NCI-H82 (cell line): Measurements from ENCODE around the gene RIMS1.
A peak's percentile ranks its signal among the peaks of the same experiment; 100 is the strongest.

Experiments used
- DNase-seq: peaks from one replicate; lab custom pipeline; 2025; lab: John Stamatoyannopoulos, UW

Gene RIMS1

DNA sequence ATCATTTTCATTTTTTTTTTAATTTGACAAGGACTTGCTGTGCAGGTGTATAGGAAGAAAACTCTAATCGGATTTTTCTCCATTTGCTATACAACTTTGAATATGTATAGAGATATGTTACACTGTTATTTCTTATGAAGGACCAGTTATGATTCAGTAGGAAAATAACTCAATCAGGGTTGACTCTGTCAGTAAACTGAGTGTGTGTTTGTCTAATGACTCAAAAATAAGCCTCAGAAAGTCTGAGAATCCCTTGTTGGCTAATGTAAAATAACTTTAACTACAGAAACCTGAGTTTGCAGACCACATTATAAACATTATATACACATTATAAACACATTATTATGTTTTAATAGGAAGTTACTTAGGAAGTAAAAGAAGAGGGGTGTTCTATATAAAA, 352.6 kb downstream of the RIMS1 start:
- DNase-seq, result no peak

DNA sequence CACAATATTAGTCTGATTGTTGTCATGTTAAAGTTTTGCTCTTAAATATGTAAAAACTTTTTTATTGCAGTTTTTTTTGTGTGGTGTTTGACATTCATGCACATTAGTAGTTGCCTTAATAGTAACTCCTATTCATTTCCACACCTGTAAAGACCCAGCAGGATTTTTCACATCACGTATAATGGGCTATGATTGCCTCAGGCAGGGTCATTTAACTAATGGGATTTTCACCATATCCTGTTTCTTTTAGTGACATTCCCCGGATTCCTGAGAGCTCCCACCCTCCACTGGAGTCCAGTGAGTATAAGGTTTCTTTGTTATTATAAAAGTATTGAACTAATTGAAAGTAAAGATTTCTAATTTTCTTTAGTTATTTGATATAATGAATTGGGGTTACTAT, 359.2 kb downstream of the RIMS1 start:
- DNase-seq, result peak; percentile 13

DNA sequence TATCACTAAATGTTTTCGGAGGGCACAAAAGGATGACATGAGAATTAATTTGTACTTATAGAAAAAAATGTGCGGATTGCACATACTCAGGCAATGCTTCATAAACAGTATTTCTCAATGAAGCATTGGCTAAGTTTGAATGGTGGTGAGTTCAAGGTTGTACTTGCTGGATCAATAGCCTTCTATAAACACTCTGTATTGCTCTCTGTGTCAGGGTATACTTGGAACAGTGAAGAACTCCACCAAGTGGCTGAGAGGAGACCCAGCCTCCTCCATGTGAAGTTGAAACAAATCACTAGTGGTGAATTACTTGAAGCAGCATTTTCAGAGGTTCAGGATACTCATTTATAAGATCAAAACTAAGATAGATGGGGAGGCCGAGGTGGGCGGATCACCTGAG, 360.6 kb downstream of the RIMS1 start:
- DNase-seq, result peak; percentile 25

DNA sequence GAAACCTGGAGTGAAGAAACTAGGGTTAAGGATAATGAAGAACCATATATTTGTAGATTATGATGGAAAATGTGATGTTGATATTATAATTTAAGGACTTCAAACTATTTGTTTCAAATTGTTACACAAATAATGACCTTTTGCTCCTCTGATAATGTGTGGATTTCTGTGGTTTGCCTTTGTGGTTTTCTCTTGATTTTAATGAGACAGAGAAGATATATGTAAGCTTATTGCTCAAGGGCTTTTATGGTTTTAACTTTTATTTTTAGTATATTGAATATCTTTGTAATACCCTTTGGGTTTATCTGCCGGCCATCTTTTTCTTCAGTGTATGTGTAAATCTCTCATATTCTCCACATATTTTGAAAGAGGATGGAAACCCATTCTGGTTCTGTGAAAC, 362.3 kb downstream of the RIMS1 start:
- DNase-seq, result no peak

DNA sequence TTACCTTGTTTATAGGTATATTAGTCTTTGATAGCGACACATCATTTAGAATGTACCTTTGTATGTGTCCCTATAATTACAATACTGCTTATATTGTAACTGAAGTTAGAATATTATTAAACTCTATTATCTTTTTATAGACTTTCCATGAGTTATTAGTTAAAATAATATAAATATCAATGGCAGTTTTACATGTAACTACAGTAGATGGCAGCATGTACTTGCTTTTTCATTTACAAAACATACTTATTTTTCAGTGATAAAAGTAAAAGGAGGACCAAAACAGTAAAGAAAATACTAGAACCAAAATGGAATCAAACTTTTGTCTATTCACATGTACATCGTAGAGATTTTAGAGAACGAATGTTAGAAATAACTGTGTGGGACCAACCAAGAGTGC, 364.3 kb downstream of the RIMS1 start:
- no peak for DNase-seq

DNA sequence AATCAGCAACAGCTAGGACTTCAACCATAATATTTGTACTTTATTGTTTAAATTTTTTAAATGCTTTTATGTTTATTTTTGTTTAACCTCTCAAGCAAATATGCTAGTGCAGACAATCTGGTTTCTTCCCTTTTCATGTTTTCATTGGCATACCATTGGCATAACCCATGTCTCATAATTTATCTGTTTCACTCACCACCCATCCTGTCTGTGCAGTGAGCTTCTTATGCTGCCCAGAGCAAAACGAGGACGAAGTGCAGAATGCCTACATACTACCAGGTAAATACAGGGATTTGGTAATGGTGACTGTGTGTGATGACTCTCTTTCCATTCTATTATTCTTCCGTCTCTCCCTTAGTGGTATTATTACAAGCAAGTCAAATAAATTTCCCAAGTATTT, 374.1 kb downstream of the RIMS1 start:
- no peak for DNase-seq

DNA sequence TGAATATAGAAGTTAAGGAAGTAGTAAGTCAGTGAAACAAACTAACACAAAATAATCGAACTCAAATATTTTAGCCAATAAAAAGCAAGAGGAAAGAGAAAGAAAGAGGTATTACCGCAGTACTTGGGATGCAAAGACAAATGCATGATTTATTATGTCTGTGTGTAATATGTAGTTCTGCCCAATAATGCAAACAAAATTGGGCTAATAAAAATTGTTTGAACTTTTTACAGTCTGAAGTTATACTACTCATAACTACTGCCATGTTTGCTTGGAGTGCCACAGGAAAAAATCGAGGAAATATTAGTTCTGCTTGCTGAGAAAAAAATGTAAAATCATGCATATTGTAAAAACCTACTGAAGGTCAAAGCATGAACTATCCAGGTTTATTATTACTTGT, 375.2 kb downstream of the RIMS1 start:
- DNase-seq, result no peak

DNA sequence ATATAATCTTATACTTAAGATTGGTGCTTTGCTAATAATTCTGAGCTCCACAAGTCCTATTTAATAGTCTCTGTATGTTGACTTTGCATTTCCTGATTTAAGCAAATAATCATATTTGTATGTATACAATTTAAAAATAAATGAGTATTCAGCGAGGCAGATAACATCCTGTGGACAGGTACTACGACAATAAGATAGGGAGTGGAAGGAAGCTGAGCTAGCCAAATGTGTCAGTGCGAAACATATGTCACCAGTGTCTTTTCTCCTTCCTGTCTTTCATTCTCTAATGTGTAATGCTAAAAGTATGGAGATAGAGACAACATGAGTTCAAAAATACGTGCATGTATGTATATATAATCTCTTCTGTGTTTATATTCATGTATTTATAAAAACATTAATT, 375.9 kb downstream of the RIMS1 start:
- DNase-seq, result no peak

DNA sequence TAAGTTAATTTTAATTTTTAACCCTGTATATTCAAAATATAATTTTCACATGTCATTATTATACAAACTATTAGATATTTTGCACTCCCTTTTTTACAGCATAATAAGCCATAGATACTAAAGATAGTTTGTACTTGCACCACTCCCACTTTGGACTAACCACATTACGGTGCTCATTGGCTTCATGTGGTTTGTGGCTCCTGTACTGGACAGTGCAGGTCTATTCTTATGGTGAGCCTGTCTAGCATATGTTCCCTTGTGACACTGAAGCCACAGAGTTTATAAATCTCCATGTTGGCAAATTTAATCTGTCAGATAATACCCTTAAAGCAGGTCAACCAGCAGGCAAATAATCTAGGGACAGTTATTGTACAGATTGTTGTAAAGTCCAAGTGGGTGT, 381.1 kb downstream of the RIMS1 start:
- DNase-seq, result peak; percentile 46

DNA sequence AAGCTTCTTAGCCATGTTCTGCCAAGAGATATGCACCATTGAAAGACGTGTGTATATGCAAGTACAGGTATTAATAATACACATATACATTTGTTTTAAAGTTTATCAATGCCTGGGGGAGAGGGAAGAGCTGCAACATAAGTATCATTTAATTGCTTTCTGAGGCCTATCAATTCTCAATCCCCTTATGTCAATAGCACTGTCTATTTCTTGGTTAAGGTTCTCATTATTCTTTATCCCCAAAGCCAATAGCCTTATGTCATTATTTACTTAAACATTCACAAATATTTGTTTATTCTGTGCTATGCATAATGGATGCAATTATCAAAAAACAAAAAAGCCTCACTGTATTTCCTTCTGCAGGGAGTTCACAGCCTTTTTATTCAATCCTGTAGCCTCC, 385.2 kb downstream of the RIMS1 start:
- DNase-seq, result no peak

DNA sequence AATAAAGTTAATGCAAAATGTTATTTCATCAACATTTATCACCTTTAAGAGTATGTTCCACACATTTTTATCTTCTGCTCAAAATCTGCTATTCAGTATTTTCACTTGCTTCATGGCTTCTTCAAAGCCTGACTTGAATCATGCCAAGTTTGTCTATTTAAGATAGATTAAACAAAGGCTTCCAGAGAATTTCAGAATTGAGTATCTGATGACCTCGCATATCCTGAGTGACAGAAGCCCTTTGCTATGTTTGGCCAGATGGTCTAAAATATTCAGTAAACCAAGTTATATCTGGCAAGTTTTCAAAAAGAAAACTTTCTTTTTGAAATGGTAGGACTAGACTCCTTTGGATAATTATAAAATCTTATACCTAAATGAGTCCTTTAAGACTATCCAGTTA, 386.6 kb downstream of the RIMS1 start:
- DNase-seq, result no peak

DNA sequence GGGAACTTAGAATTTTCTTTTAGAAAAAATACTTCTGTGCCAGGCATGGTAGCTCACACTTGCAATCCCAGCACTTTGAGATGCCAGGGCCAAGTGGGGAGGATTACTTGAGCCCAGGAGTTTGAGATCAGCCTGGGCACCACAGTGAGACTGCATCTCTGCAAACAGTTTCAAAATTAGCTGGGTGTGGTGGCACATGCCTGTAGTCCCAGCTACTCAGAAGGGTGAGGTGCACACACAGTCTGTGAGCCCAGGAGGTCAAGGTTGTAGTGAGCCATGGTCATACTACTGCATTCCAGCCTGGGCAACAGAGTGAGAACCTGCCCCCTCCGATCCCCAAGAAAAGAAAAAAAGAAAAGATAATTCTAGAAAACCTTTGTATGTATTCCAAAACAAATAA, 389.5 kb downstream of the RIMS1 start:
- DNase-seq, result no peak

DNA sequence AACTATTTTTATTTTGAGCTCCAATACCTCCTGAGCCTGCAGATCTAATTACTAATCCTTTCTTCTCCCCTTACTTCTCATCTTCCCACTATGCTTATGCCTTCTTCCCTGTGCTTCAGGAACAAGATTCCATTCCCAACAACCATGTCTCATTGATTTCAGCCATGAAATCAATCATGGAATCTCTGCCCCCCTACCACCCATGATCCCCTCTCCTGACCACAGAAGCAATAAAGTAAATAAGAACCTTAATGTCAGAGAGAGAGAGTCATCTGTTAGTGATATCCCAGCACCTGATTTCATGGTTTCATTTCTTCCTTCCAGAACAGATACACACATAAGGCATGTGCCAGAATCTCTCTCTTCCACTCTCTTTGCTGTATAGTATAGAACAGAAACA, 395.9 kb downstream of the RIMS1 start:
- no peak for DNase-seq

DNA sequence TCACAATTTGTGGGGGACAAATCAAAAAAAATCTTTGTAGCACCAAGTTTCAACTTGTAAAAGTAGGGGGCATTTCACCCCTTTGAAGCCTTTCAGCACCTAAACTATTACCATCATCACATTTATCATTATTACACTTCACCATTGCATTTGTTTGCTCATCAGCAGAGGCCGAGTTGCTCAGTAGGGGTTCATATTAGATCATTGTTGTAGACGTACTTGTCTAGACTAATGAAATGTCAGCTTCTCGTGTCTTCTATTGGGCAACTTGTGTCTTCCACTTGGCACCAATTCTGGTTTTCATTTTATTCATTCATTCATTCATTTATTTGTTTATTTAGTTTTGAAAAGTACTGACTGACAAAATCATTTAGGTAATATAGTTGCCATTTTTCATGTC, 397.2 kb downstream of the RIMS1 start:
- no peak for DNase-seq

DNA sequence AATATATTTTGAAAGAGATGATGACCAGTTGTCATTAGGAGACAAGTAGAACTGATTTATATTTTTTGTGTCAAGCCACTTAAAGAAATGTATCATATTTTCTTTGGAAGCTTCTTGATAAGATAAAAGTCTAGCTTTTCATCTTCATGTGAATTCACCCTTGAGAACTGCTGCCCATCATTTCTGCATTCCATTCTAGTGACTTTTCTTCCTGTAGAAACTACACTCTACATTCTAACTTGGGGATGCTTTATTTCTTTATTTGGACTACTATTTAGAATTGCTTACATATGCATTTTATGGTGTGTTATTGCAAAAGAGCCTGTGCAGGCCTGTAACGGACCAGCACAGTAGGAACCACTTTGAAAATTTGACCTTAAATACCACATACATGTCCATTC, 400.6 kb downstream of the RIMS1 start:
- no peak for DNase-seq

DNA sequence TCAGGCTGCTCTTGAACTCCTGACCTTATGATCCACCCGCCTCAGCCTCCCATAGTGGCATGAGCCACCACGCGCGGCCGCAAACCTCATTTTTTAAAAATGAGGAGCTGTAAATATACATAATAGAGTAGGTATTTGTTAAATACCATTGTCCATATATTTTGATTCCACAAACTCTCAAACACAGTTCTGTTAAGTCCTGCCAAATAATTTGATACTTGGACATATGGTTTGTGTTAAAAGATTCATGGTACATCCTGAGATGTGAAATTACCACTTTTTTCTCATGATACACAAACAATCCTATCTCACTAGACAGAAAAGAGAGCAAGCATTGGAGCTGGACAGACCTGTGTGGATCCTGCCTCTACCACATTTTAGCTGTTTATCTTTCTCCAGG, 401.5 kb downstream of the RIMS1 start:
- DNase-seq, result no peak

DNA sequence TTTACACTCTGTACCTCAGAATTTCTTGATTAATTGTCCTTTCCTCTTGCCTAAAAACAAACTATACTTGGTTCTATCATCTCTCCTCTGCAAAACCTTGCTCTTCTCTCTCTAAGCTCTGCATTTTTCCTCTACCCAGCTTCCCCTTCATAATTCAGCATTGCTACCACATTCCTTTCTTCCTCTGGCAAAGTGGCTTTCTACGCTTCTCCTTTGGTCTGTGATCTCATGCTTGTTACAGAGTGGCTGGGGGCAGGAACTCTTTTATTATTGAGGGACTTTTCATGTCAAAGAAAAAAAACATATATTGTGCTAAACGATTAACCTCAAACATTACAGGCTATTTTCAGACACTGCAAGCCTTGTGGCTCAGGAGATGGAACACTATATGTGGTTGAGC, 402.2 kb downstream of the RIMS1 start:
- DNase-seq, result no peak

DNA sequence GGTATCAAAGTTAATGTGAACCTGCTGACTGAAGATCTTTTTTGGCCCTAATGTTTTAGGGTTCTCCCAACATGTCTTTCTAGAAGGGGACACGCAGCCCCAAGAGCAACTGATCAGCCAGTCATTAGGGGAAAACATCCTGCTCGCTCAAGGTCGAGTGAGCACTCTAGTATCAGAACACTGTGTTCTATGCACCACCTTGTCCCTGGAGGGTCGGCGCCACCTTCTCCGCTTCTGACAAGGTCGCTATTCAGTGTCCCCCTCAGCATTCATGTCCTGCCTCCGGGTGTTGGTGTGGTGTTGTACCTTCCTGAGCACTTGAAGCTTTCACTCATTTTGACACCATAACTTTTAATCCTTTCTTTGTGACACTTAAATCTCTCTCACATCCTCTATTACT, 404.3 kb downstream of the RIMS1 start:
- DNase-seq, result no peak

DNA sequence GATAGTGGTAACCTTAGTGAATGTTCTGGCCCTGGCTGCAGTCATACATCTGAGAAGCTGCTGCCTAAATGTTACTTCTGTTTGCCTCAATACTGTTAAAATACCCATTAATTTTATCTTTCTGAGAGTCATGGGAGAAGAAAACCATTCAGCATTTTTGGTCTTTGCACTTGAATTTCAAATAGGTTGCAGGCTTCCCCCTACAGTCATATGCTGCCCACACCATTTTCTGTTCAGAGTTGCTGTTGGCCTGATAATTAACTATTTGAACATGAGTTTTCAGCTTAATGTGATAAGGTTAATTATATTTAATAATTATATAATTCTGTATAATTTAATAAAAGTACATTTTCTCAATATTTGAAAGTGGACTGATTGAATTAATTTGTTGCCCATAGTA, 410.0 kb downstream of the RIMS1 start:
- no peak for DNase-seq

DNA sequence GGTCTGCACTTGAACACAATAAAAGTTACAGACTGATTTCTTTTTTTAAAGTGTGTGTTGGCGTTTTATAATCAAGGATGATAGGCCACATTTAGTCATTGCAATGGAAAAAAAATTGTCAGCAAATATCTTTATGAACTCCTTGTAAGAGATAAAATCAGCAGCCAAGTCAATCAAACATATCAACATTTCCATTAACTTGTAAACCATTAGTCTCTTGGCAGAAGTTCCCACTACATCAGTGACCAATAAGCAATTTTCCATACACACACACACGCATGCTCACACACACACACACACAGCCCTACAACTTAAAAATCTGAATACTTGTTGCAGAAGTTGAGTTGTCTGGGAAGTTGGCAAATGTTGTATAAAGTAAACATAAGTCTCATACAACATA, 419.6 kb downstream of the RIMS1 start:
- no peak for DNase-seq

DNA sequence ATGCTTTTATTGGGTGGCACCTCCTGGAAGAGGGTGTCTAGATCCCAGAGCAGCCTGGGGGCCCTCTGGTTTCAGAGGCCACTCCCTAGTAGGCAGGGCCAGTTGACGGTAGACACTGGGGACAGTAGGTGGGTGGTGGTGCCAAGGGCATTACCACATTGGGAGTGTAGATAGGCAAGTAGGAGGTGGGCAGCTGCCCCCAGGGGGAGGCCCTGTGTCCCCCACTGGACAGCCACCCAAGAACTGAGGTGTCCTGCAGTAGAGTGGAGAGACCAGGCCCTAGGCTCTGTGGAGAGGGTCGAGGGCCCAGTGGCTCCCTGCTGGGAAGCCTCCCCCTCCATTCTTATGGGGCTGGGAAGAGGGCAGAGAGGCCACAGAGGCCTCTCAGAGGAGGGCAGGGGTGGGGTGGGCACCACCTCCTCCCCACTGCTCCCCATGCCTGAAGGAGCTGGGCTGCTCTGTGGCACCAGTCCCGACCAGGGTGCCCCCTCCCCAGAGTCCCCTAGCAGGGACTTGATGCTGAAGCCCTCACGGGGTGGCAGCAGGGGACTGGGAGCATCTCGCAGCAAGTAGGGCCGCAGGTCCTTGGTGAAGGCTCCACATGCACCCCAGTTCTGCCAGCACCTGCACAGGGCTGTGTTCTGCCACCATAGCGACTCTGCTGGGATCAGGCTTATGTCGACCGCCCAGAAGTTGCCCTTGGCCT, 430.5 kb downstream of the RIMS1 start:
- no peak for DNase-seq

DNA sequence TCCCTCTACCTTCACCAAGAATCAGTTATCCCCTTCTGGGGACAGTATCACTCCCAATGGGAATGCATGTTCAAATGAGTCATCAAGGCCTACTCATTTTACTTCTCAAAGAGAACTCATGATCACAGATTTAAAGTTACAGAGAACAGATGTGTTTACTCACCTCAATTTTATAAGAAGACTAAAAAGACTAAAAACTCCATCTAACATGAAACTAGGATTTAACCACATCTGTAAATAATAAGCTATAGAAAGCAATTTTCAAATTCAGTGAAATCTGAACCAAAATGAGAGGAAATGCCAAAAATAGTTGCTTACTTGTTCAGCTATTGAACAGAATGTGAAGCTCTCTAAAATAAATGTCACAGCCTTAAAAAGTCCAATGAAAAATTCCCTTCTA, 435.4 kb downstream of the RIMS1 start:
- DNase-seq, result no peak

DNA sequence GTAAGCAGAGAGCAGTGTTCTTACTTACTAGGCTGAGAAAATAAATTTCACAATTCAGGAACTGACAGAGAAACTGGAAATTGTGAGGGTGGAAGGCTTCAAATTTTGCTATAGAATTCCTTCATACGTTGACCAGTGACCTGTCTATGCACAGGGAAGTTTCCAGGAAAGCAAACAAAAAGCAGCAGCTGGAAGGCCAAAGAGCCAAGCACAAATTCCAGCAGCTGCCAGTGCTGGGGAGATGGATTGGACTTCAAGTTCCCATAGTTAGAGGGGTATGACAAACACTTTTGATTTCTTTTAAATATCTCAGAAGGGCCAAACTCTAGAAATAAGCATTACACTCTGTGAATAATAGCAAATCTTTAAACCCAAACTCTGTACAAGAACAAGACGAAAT, 436.4 kb downstream of the RIMS1 start:
- no peak for DNase-seq

DNA sequence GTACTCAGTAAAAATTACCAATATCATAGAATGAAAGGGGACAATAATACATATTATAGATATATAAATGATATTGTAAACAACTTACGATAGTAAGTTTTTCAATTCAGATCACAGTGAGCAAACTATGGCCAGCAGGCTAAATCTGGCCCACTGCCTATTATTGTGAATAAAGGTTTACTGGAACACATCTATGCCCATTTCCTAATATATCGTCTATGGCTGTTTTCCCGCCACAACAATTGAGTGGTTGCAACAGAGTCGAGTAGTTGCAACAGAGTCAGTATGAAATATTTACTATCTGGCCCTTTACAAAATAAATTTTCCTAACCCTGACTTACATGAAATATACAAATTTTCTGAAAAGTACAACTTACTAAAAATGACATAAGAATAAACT, 438.2 kb downstream of the RIMS1 start:
- DNase-seq, result no peak

DNA sequence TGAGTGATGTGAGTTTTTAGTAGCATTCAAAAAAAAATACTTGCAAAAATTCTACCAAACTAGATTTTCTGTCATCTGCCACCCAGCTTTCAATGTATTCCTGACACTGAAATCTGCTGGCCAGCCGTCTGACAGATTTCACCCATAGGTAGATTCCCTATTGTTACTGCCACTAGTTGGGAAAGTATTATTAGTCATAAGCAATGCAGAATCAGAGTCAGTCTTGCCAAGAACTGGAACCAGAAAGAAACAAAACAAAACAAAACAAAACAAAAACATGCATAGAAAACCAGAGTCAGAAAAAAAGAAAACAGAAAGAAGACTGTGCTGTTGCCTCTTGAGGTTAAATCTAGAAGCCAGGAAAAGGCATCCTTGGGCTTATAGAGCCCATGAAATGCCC, 442.4 kb downstream of the RIMS1 start:
- peak; percentile 10 for DNase-seq
